GM12875 (cell line): Measurements from ENCODE around the gene MDGA2.

Source experiments
- H3K4me3 ChIP-seq: one replicate; pipeline ENCODE4 v1.5.1; 2011; ENCODE audit warnings: low read depth, low read length, control low read depth
- TF ChIP-seq, protein P1 (sequence below): IDR thresholded peaks from 2 replicates; pipeline ENCODE4 v1.5.1; 2011; ENCODE audit warnings: low read depth, mild to moderate bottlenecking, control low read depth, inconsistent platforms, low read length, moderate library complexity, borderline replicate concordance; ENCODE audit not compliant: insufficient read depth

Gene MDGA2

DNA sequence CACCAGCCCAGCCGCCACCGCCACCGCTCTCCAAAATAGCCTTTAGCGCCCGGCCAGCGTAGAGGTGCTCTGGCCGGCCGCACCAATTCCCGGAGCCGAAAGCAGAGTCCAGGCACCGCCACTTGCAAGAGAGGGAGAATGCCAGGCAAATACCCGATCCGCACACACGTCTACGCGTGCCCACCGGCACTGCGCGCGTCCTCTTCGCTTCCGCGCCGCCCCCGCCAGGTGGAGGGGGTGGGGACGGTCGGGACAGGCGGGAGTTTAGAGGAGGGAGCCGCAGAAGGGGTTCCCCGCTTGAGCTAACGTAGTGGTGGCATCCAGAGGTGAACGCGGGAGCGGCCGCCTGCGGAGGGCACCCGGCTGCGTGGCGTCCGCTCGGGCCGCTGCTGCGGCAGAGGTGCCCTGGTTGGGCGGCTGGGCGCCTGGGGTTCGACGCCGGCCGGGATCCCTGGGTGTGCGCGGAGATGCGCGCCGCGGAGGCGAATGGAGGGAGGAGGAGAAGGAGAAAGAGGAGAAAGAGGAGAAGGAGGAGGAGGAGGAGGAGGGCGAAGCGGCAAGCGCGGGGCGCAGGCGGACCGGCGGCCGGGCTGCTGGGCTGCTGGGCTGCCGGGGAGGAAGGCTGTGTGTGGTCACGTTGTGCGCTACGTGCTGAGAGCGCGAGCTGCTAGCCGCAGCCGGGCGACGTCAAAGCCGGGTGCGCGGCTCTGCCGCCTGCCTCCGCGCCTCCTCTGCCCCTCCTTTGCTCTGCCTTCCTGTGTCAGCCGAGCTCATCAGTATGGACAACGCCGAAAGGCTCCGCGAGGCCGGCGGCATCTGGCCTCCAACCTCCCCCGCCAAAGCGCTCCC is at the start of gene MDGA2:
MDGA2 (minus strand) TSS at position 140 of the 849 bp plus-strand sequence.
- TF ChIP-seq, protein P1, sequence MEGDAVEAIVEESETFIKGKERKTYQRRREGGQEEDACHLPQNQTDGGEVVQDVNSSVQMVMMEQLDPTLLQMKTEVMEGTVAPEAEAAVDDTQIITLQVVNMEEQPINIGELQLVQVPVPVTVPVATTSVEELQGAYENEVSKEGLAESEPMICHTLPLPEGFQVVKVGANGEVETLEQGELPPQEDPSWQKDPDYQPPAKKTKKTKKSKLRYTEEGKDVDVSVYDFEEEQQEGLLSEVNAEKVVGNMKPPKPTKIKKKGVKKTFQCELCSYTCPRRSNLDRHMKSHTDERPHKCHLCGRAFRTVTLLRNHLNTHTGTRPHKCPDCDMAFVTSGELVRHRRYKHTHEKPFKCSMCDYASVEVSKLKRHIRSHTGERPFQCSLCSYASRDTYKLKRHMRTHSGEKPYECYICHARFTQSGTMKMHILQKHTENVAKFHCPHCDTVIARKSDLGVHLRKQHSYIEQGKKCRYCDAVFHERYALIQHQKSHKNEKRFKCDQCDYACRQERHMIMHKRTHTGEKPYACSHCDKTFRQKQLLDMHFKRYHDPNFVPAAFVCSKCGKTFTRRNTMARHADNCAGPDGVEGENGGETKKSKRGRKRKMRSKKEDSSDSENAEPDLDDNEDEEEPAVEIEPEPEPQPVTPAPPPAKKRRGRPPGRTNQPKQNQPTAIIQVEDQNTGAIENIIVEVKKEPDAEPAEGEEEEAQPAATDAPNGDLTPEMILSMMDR = no peak
- no peak within 1 kb of the TSS for H3K4me3 ChIP-seq

DNA sequence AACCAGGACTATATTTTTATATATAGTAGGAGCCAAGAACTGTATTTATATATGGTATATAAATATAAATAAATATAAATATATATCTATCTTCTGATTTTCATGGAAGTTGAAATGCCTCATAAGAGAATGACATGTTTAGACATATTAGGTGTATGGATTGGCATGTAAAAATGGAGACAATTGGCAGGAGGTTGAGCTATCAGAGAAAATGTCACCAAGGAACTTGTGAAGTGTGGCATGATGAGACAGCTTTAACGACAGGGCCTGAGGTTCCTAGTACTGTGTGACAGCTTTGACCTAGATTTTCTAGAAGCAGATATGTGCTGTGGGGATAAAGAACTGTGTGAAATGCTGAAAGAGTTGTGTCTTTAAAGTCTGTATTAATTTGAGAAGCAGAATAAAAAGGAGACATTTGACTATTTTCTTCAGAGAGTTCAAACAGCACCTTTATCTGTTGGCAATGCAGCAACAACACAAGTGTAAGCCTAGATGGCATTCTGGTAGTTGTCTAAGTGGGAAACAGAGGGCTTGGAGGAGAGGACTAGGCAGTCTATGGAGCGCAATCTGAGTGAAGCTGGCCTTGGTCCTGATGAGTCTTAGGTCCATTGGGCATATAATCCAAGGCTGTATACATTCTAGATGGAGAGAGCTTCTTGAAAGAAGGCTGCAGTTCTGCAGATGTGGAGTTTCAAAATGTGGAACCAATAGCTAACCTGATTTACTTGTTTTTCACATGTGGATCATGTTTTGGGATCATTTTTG is 47.7 kb upstream of the MDGA2 start:
- TF ChIP-seq, protein P1 = no peak
- H3K4me3 ChIP-seq = no peak overlapping the region

DNA sequence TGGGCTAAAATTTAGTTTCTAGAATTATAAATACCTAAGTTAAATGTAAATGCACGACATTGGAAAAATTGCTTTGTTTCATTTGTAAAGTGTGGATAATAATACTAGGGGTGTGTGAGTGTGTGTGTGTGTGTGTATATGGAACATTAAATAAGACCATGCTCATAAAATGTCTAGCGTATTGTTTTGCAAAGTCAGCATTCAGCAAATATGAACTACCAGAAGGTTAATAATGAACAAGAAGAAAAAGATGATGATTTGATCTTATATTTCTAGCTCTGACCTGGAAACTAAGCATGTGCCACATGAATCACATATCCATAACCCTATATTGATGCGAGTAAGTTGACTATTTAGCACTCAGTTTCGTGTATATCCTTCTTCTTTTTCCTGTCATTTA is 44.9 kb upstream of the MDGA2 start:
- H3K4me3 ChIP-seq = no peak overlapping the region
- TF ChIP-seq, protein P1 = no peak

DNA sequence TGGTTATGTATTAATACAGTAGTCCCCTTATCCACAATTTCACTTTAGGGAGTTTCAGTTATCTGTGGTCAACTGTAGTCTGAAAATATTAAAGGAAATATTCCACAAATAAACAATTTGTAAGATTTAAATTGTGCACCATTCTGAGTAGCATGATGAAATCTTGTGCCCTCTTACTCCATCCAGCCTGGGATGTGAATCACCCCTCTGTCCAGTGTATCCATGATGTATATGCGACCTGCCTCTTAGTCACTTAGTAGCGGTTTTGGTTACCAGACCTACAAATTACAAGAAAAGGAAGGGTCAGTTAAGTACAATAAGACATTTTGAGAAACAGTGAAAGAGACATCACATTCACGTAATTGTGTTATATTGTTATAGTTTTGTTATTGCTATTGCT is 39.9 kb upstream of the MDGA2 start:
- TF ChIP-seq, protein P1 = no peak
- H3K4me3 ChIP-seq = no peak overlapping the region

DNA sequence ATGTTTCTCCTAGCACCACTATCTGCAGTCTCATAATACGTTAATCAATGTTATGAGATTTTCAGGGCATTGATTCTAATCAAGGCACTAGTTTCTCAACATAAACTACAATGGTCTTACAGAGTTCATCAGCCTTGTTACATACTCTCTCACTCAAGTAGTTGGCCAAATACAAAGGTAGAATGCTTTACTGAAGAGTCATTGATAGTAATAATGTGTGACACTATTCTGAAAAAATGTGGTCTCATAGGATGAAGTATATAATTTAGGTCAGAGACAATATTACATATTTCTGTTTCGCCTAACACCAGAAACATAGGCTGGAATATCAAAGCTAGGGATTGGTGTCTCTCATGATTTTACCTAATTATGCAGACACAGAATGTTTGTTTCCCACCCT is 35.2 kb upstream of the MDGA2 start:
- H3K4me3 ChIP-seq = no peak overlapping the region
- TF ChIP-seq, protein P1 = no peak

DNA sequence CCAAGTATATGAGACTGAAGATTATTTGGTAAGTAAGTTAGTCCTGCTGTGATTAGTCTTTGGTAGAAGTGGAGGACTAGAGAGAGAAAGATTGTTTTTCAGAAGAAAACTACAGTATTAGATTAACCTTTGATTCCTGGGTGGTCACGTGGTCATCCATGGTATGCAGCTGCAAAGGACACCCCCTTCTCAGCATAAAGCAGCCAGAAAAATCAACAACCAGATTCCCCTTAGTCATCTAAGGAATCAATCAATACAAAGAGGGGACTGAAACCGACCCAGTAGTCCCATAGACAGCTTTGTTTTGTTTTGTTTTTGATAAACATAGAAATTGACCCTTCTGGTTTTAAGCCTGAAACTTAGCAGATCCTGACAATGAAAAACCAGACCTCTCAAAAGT is 30.3 kb upstream of the MDGA2 start:
- TF ChIP-seq, protein P1 = no peak
- no peak overlapping the region for H3K4me3 ChIP-seq
